ENCODE results near the gene SSC4D. TPM values are rescaled to one million over a fixed set of nuclear protein-coding genes. Genes with fewer than 3 reads are reported as not detected.

SSC4D gene
- total RNA-seq, 1 donor from 2014 or later, result 0.79 TPM

- H3K4me3 ChIP-seq (ENCODE audit: low read depth, low read length), result no peak overlapping the region
- TF ChIP-seq, protein P1, sequence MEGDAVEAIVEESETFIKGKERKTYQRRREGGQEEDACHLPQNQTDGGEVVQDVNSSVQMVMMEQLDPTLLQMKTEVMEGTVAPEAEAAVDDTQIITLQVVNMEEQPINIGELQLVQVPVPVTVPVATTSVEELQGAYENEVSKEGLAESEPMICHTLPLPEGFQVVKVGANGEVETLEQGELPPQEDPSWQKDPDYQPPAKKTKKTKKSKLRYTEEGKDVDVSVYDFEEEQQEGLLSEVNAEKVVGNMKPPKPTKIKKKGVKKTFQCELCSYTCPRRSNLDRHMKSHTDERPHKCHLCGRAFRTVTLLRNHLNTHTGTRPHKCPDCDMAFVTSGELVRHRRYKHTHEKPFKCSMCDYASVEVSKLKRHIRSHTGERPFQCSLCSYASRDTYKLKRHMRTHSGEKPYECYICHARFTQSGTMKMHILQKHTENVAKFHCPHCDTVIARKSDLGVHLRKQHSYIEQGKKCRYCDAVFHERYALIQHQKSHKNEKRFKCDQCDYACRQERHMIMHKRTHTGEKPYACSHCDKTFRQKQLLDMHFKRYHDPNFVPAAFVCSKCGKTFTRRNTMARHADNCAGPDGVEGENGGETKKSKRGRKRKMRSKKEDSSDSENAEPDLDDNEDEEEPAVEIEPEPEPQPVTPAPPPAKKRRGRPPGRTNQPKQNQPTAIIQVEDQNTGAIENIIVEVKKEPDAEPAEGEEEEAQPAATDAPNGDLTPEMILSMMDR (IDR thresholded peaks at IDR 0.05; ENCODE audit: insufficient read depth, low read length, severe bottlenecking), result no peak
- no peaks in the 10 kb centered on the region for H3K36me3 ChIP-seq (ENCODE audit: control insufficient read depth, insufficient read depth, low read length)
- FAIRE-seq (no peak), DNase-seq (ENCODE audit: low read depth) (peak; percentile 60)
- no peaks in the 10 kb centered on the region for H3K27me3 ChIP-seq (ENCODE audit: control insufficient read depth, insufficient read depth, low read length)
Measured at GRCh38 chr7:76359978-76360638, 49.4 kb downstream of the SSC4D start.

GRCh38 chr7:76359111-76359977 is 50.2 kb downstream of the SSC4D start:
- Histone ChIP-seq H3K36me3 (ENCODE audit: control insufficient read depth, insufficient read depth, low read length) (peaks cover 5% of the 10 kb centered on the region), H3K27me3 (ENCODE audit: control insufficient read depth, insufficient read depth, low read length) (no peaks in the 10 kb centered on the region), H3K4me3 (ENCODE audit: low read depth, low read length) (peak overlapping the region; percentile 100)
- FAIRE-seq, result no peak
- peak; percentile 92 for DNase-seq (ENCODE audit: low read depth)
- TF ChIP-seq, protein P1 (IDR thresholded peaks at IDR 0.05; ENCODE audit: insufficient read depth, low read length, severe bottlenecking), result peak; percentile 77

- Histone ChIP-seq H3K4me3 (ENCODE audit: low read depth, low read length) (peak within 1 kb of the TSS; percentile 100), H3K36me3 (ENCODE audit: control insufficient read depth, insufficient read depth, low read length) (peaks cover 5% of the 10 kb centered on the region), H3K27me3 (ENCODE audit: control insufficient read depth, insufficient read depth, low read length) (no peaks in the 10 kb centered on the region)
- DNase-seq (ENCODE audit: low read depth) (peak; percentile 52), FAIRE-seq (no peak)
- TF ChIP-seq, protein P1 (IDR thresholded peaks at IDR 0.05; ENCODE audit: insufficient read depth, low read length, severe bottlenecking), result no peak
Measured at GRCh38 chr7:76358481-76359110, 50.9 kb downstream of the SSC4D start, which contains the start of gene YWHAG. Gene YWHAG, minus strand, starts transcription at chr7:76358991. Its CDS starts 183 bp downstream, at chr7:76358808.

DNA sequence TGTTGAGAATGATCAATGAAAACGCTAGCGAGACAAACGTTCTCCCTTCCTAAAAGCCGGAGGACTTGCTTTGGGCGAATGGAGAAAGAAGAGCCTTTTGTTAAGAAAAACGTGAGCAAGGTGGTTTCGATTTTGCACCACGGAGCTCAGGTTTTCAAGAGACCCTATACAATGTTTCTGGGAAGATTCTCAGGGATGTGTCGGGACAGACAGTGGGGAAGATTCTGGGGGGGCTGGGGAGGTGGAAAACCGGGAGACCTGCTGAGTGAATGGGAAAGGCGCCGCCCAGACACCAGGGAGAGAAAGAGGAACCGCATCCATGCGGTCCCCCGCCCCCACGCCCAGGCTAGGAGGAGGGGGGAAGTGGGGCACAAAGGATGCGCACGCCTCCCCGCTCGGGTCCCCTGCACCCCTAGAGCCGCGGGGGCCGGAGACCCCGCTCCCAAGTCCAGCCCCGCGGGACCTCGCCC is 51.5 kb downstream of the SSC4D start:
- no peak for DNase-seq (ENCODE audit: low read depth)
- Histone ChIP-seq H3K27me3 (ENCODE audit: control insufficient read depth, insufficient read depth, low read length) (no peaks in the 10 kb centered on the region), H3K4me3 (ENCODE audit: low read depth, low read length) (peak overlapping the region; percentile 100), H3K36me3 (ENCODE audit: control insufficient read depth, insufficient read depth, low read length) (peaks cover 5% of the 10 kb centered on the region)
- FAIRE-seq, result no peak
- TF ChIP-seq, protein P1 (IDR thresholded peaks at IDR 0.05; ENCODE audit: insufficient read depth, low read length, severe bottlenecking), result no peak

DNA sequence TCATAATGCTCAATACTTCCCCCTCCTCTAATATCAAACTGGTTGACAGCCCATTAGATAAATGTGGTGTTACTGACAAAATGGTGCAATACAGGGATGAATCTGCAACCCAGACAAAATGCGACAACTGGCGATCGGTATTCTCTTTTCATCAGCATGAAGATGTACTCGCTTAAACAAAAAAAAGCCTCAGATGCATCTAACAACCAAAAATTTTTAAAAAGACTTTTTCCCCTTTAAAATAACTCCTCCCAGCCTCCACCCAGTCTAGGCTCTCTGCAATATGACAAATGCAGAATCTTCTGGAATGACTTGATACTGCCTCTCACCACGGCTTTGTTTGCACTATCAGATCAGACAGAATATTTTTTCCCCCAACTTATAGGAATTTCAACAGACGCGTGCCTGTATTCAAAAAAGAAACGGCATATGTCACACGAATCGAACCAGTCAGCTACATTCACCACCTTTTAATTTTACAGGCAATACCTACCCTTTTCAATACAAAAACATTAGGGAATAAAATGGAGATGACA is 52.0 kb downstream of the SSC4D start:
- FAIRE-seq (no peak), DNase-seq (ENCODE audit: low read depth) (no peak)
- peak overlapping the region; percentile 100 for H3K4me3 ChIP-seq (ENCODE audit: low read depth, low read length)
- peaks cover 5% of the 10 kb centered on the region for H3K36me3 ChIP-seq (ENCODE audit: control insufficient read depth, insufficient read depth, low read length)
- TF ChIP-seq, protein P1 (IDR thresholded peaks at IDR 0.05; ENCODE audit: insufficient read depth, low read length, severe bottlenecking), result no peak
- H3K27me3 ChIP-seq (ENCODE audit: control insufficient read depth, insufficient read depth, low read length), result no peaks in the 10 kb centered on the region
